HuH-7.5 (cell line): Measurements from ENCODE around the gene NAP1L1.

ENCODE experiments used
- DNase-seq: peaks from one replicate; pipeline ENCODE4 v3.0.0; 2011; ENCODE audit warnings: low spot score

The NAP1L1 gene

DNA sequence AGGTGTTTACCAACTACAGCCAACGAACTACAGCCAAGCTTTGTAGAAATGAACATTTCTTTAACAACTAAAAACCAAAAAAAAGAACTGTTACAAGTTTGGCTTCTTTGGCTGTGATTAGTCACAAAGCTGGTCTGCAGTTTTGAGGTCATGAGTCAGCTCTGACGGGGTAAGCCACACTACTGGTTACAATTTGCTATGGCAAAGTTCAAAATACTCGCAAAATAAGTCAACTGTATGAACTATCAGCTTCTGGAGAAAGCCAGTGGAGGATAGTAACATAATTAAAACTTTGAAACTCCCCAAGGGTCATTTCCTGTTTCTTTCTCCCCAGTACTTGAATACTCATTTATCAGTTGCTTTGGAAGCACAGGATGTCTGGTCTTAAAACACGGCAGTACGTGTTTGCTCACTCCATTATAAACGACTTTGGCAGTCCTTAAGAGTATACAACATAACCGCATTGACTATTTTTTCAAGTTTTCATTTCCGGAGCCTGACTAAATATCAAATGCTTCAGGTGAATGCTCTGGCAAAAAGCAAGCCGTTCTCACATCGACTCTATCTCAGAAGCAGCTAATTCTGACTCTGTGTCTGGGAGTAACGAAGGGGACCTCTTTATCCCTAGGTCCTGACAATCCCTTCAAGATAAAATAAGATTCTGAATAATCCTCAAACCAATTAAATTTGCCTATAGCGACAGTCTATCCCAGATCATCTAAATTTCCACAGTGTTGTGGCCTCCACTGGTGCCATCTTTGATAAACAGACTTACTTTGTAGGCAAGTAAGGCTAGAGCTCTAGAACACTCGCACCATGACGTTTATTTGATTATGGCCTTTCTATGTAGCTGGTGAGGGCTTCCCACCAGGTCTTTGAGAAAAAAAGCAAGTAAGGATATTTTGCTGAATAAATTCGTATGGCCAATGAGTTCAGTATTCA lies 63.5 kb downstream of the NAP1L1 start:
- DNase-seq: no peak

DNA sequence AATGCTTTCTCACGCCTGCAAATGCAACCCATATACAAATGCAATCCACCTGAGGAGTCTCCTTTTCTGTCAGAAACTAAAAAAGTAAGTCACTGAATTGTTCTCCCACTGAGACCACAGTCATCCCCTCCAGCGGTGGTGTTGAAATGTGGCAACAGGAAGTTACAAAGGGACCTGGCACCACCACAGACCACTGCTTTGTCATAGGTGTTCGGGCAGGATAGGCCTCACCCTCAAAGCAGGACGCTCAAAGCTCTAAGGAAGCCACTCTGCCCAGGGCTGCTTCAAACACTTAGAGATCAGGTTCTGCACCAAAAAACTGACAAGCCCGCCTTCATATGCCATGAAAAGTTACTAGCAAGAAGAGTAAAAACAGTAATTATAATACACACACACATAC lies 64.2 kb downstream of the NAP1L1 start:
- DNase-seq: no peak

DNA sequence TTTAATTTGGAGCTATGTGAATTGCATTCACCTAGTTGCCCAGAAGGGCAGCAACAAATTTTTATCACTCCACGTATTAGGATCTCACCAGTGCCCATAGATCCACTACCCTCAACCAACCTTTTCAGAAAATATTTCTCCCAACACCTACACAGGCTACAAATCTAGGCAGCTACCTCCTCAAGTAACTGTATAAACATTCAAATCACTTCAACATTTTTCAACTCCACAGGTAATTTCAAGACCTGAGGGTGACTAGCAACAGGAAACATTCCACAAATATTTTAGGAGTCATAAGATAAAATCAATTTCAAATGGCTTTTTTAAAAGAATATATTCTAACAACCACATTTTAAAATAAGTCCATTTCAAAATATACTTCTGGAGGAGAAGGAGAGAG lies 65.8 kb downstream of the NAP1L1 start:
- no peak for DNase-seq

DNA sequence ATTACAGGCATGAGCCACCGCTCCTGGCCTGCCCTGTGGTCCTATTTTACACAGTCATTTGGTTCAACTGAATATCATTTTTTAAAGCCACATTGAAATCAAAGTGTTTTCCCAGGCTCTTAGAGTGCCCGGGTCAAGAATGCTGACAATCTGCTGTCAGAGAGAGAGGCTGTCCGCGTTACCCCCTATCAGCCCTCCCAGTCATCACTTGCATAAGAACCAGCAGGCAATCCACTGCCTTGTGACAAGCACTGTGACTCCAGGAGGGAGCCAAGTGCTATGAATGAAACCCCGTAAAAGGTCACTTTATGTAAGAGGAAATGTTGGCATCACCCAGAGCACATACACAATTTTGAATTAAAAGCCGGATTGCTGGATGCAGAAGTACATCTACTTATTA lies 66.4 kb downstream of the NAP1L1 start:
- no peak for DNase-seq

DNA sequence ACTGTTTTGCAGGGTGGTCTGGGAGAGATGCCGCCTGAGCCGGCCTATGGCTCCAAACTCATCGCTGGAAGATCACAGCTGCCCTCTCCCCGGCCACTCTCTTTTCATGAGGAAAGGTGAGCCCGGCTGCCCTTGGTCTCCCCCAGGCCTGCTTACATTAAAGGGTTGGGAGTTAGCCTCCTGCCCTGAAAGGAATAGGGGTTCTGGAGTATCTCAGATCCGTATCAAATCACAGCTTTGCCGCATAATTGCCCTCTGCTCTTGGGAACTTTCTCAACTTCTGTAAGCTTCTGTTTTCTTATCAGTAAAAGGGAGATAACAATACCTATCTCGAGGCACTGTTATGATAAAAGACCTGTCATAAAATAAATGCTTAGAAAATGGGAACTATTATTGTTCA lies 70.5 kb downstream of the NAP1L1 start:
- no peak for DNase-seq

DNA sequence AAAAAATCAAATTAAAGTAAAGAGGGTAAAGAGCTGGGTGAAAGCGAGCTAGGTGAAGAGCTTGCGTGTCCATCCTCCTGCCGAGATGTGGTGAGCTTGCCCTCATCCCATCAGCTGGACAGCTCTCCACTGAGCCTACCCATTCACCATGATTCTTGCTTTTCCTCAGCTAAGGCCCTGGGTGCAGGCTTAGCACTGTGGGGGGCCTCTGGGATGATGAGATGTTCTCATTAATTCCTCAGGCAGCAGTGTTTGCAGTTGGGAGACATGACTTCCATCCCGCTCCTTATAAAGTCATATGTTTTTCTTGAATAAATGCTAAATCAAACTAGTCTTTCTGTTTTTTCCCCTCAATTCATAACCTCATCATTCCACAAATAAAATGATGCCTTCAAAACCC lies 70.9 kb downstream of the NAP1L1 start:
- DNase-seq: no peak

DNA sequence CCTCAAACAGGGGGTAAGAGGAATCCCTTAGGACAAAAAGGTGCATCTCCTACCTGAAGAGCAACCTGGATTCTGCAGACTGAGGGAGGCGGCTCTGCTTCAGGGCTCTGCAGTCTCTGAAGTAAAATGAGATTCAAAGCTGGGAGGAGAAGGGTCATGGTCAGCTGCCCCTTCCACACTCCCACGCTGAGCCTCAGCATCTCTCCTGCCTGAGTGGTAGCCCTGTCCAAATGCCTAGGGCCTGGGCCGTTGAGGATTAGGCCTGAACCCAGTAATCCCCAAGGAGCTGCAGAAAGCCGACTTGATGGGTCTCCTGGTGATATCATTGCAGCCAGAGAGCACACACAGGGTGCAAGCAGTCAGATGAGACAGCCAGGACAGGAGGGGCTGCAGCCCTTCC lies 71.8 kb downstream of the NAP1L1 start:
- DNase-seq: no peak

DNA sequence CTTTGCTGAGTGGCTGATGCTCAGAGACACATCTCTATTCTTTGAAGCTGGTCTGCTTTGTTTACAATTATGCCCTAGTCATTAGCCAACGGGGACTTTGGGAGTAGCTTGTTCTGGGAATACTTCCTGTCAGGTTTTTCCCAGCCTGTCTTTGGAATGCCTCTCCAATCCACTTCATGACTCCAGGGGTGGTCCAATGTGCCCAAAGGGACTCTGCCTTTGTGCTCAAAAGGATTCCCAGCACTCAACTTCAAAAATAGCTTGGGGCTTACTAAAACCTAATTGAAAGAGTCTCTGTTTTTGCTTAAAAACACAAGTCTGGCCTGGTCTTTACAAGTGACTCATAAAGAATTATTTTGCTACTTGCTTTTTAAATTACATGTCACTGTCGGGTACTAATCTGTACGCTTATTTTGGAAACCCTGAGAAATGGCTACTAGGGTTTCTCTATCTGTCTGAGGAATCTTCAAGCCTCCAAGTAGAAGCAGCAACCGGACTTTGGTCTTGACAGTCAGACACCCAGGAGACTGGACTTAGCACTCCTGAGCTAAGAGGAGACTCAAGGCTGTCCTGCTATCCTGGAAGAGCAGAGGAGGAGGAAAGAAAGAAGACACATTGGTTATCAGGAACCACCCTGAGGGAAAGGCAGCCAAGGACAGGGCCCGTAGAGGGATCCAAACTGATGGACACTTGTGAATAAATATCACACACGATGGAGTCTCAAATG lies 73.6 kb downstream of the NAP1L1 start:
- DNase-seq: no peak

DNA sequence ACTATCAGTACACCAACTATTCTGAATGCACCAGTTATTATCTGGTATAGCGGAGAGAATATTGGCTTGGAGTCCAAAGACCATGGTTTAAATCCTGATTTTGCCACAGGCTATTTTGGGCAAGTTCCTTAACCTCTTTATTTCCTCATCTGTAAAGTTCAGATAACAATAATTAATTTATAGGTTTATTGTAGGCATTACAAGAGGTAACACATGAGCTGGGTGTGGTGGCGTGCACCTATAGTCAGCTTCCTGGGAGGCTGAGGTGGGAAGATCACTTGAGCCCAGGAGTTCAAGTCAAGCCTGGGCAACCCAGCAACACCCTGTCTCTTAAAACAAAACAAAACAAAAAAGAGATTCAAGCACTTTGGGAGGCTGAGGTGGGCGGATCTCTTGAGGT lies 76.1 kb downstream of the NAP1L1 start:
- DNase-seq: no peak

DNA sequence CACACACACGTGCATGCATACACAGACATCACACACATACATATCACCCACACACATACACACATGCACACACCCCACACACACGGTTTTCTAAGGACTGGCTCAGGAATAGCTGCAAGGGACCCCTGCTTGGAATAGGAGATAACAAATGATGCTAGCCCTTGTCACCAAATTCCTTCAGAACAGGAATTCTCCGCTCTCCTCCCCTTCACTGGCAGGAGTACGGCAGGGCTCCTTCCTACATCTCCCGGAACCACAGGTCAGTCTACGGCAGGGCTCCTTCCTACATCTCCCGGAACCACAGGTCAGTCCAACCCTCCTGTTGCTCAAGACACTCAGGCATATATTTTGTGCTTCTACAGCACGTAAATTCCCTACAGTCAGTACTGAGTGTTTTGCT lies 76.8 kb downstream of the NAP1L1 start:
- DNase-seq: no peak

DNA sequence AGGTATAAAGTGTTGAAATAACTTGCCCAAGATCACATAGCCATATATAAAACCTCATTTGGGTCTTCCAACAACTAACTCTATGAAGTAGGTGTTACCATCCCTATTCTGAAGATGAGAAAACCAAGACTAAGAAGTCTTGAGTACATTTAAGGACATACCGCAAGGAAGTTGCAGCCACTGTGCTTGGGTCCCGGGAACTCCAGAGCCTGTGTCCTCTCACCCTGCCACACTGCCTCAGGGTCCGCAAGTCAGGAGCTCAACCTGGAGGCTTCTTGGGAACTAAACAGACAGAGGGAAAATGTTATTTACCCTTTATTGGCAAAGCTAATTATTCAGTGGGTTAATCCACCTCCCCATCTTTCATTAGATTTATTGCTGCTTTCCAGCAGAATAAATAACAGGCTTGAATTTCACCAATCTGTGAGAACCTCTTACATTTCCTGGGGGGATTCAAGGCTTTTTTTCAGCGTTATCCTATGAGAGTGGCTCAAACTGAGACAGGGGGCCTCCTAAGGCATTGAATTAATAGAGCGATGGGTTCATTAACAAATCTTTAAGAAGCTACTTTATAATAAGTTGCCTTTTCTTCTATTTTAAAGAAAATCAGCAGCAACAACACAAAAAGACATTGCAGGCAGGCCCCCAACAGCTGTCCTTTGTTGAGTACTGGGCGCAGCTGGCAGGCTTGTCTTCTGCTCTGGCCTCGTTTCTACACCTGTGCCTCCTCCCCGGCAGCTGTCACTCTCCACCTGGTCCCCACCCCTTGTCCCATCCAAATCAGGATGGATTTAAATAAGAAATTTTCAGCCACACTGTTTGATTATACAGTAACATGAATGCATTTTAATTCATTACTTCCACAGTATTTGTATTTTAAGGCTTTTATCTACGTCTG lies 78.2 kb downstream of the NAP1L1 start:
- no peak for DNase-seq

DNA sequence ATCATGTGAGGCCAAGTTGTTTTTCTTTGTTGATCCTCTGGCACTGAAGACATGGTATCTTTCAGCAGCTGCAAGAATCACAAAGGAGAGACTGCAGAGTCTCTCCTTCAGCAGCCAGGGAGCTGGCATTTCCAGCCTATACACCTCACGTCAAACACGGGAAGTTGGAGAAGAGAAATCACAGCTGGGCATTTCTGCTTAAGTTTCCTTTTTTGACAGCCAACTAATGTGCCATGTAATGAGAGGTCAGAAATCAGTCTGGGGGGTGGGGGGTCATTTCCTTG lies 81.2 kb downstream of the NAP1L1 start:
- no peak for DNase-seq

DNA sequence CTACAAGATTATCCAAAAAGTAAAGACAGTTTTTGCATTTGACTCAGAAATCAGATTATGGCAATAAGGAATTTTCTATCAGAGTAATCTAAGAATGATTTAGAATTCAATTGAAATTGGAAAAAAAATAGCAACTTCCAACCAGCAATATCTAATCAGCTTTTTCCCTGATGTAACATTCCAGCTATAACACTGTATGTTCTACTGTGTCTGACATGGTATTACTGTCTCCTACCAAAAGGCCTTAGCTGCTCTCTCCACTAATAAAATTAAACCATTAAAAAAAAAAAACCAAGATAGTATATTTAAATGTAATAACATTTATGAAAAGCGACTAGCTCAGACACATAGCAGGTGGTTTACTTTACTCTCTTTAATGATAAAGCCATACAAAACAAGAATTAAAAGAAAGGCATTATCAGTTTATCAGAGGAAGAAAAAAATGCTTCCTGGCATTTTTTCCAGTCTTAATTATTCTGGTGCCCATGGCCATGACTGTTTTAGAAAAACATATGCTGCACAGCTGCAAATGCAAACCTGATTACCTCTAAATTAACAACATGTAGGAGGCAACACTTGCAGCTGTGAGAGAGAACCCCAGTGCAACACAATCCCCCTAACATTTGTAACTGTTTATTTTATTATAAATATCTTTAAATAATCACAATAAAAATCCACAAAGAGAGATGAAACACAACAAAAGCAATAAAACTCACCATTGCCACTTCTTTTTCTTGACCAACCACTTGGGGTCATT lies 81.7 kb downstream of the NAP1L1 start:
- no peak for DNase-seq

DNA sequence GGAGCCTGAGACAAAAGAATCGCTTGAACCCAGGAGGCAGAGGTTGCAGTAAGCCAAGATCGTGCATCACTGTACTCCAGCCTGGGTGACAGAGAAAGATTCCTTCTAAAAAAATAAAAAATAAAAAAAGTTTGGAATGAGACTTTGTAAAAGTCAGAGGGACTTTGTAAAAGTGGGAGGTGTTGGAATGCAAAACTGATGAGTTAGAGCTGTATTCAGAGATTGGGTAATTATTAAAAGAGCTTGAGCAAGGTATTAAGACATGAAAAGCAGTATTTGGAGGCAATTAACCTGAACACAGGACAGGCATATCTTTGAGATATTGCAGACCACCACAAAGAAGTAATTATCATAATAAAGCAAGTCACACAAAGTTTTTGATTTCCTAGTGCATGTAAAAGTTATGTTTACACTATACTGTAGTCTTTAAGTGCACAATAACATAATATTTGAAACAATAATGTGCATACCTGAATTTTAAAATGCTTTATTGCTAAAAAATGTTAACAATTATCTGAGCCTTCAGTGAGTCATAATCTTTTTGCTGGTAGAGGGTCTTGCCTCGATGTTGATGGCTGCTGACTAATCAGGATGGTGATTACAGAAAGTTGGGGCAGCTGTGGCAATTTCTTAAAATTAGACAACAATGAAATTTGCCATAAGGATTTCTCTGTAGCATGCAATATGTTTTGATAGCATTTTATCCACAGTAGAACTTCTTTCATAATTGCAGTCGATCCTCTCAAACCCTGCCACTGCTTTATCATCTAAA lies 86.0 kb downstream of the NAP1L1 start:
- no peak for DNase-seq

DNA sequence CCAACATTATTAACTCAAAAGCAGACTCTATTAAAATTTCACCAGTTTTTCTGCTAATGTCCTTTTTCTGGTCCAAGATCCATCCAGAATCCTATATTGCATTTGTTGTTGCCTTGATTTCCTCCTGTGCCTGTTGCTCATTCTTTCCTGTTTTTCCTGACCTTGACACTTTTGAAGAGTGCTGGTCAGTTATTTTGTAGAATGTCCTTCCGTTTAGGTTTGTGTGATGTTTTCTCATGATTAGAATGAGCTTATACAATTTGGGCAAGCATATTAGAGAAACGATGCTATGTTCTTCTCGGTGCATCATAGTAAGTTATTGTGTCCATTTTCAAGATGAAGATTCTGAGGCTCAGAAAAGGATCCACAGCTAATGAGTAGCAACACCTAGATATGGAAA lies 86.8 kb downstream of the NAP1L1 start:
- DNase-seq: no peak

DNA sequence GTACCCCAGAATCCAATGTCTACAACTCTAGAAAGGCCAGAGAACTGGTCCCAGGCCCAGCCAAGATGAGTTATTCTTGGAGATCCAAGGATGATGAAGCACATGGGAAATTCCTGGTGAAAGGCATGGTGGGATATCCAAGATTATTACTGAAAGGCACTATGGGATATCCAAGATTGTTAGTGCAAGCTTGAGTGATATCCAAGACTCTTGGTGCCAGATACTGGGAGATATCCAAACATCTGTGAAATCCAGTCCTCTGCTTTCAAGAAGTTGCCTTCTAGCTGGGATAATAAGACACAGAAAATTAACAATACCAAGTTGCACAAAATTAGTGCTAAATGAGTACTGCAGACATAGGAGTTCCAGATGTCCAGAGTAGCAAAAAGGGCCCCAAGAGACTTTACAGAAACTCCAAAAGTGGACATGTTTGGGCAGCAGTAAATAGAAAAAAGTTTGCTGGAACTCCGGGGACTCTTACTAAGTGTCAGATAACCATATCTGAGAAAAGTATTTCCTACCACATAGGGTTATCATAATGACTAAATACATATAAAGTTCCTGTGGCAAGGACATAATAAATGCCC lies 87.5 kb downstream of the NAP1L1 start:
- no peak for DNase-seq

DNA sequence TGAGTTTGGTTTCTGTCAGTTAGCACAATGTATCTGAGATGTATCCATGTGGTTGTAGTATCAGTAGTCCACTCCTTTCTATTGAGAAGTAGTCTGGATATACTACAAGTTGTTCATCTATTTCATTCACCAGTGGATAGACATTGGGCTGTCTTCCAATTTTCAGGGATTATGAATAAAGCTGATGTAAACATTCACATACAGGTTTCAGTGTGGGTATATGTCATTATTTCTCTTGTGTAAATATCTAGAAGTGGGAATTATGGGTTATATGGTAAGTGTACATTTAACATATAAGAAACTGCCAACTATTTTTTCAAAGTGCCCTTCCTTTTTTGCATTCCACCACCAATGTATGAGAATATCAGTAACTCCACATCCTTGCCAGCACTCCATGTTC lies 88.8 kb downstream of the NAP1L1 start:
- no peak for DNase-seq

DNA sequence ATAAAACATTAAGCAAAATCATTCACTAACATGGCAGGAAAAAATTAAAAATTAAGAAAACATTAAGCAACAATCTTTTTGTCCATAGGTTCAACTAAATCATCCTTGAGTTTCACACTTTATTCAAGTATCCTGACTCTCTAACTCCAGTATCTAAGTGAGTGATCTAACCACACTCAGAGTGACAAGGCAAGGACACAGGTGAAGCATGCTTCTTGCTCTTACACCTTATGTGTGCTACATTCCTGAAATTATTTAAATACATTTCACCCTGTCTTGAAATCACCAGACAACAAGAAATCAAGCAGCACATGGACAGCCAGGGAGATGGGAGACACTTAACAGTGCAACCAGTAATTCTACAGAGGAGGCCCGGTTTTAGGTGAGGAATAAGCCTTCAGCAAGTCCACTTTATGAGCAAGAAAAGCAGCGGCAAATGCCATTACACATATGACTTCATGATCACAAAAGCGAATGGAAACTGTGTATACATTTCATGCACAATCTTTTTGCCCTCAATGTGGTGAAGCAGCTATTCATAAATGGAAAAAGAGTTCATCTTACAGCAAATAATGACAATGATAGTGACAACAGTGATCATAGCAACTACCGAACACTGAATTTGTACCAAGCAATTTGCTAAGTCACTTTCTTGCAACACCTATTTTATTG lies 90.3 kb downstream of the NAP1L1 start:
- no peak for DNase-seq

DNA sequence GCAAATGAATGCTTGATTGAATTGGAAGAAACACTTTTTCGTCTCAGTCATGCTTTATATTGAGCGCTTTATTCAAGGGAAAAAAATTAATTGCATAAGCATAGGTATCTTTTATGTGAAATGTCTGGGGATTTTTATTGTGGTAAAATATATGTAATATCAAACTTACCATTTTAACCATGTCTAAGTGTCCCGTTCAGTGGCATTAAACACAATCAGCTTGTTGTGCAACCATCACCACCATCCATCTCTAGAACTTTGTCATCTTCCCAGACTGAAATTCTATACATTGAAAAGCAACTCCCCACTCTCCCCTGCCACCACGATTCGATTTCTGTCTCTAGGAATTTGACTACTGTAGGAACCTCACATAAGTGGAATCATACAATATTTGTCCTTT lies 92.7 kb downstream of the NAP1L1 start:
- no peak for DNase-seq
